Stimulated activated CD4-positive, alpha-beta T cell treated with anti-CD3 and anti-CD28 coated beads, Interleukin-15, amount 100 ng/mL, for 48 hours (primary cell): ENCODE measurements around the gene EHF.
"Not testable (repeated sequence)": the region's sequence is repeated elsewhere in the genome, so short reads cannot be mapped to it uniquely, and the experiment has no call there.

Source experiments
- DNase-seq, 2 donors: peaks; one replicate each; pipeline ENCODE4 v3.0.0-alpha.2; 2020; ENCODE audit warnings: low read depth in 2 of 2

The EHF gene

GRCh38 chr11:34667810-34668582 is 47.1 kb downstream of the EHF start:
- no peak for DNase-seq

- DNase-seq = no peak
Measured at GRCh38 chr11:34668583-34669053, 47.7 kb downstream of the EHF start.

- no peak for DNase-seq
Measured at GRCh38 chr11:34669458-34669857, 48.6 kb downstream of the EHF start.

- DNase-seq = no peak
Measured at GRCh38 chr11:34671117-34671516, 50.2 kb downstream of the EHF start.

- DNase-seq = no peak
Measured at GRCh38 chr11:34671946-34672345, 51.1 kb downstream of the EHF start.

GRCh38 chr11:34674038-34674437 is 53.1 kb downstream of the EHF start:
- no peak for DNase-seq

- DNase-seq = no peak
Measured at GRCh38 chr11:34676227-34676626, 55.3 kb downstream of the EHF start.

GRCh38 chr11:34679681-34680080 is 58.8 kb downstream of the EHF start:
- no peak for DNase-seq

- no peak for DNase-seq
Measured at GRCh38 chr11:34680206-34680605, 59.3 kb downstream of the EHF start.

- DNase-seq = no peak
Measured at GRCh38 chr11:34680918-34681586, 60.2 kb downstream of the EHF start.

- DNase-seq = no peak
Measured at GRCh38 chr11:34682825-34683224, 61.9 kb downstream of the EHF start.

GRCh38 chr11:34683396-34683795 is 62.5 kb downstream of the EHF start:
- DNase-seq = no peak

- DNase-seq = no peak
Measured at GRCh38 chr11:34685864-34686263, 65.0 kb downstream of the EHF start.

- DNase-seq = not testable (repeated sequence)
Measured at GRCh38 chr11:34692299-34692698, 71.4 kb downstream of the EHF start.

- no peak for DNase-seq
Measured at GRCh38 chr11:34696862-34697261, 76.0 kb downstream of the EHF start.

- DNase-seq = no peak
Measured at GRCh38 chr11:34706709-34707461, 86.0 kb downstream of the EHF start.

GRCh38 chr11:34707462-34707840 is 86.6 kb downstream of the EHF start:
- DNase-seq = no peak
